OCI-LY7 (cell line): ENCODE results near the gene TP53I11. TPM values are rescaled to one million over a fixed set of nuclear protein-coding genes. Genes with fewer than 3 reads are reported as not detected.

Experiments used
- BruUV-seq: library from RNA; stranded (reverse); fragments of 400-500 nt; replicated peaks from 2 replicates; lab custom pipeline; 2021; lab: Mats Ljungman, UMichigan
- CTCF ChIA-PET: fragments of 300-600 bp; sonication (Branson Sonifier 250); formaldehyde crosslinking; loops from one replicate; lab custom pipeline; 2022; ENCODE audit warnings: antibody characterized with exemption; ENCODE audit not compliant: unreplicated experiment; lab: Charles Lee
- POLR2A ChIA-PET: fragments of 300-600 bp; sonication (Branson Sonifier 250); formaldehyde crosslinking; loops from one replicate; lab custom pipeline; 2022; ENCODE audit warnings: antibody characterized with exemption; lab: Charles Lee
- DNase-seq: peaks from one replicate; pipeline ENCODE4 v3.0.0-alpha.2; 2015; ENCODE audit warnings: low spot score
- H2AFZ ChIP-seq: fragments of 200-600 bp; sonication (generic), shearing (Covaris generic); 2 replicates; pipeline ENCODE4 v1.6.1; 2014; ENCODE audit warnings: mild to moderate bottlenecking, antibody characterized with exemption, low read length, moderate library complexity
- H3K27ac ChIP-seq: fragments of 200-600 bp; sonication (generic); 2 replicates; pipeline ENCODE4 v1.5.1; 2014; ENCODE audit warnings: mixed run types, low read depth, mild to moderate bottlenecking, moderate library complexity, low read length, inconsistent platforms; ENCODE audit not compliant: poor library complexity, severe bottlenecking
- H3K36me3 ChIP-seq: fragments of 200-600 bp; sonication (generic); 2 replicates; pipeline ENCODE4 v1.6.1; 2014; ENCODE audit warnings: mild to moderate bottlenecking, antibody characterized with exemption, low read length, moderate library complexity, mixed read lengths; ENCODE audit not compliant: insufficient read depth
- H3K4me1 ChIP-seq: fragments of 200-600 bp; sonication (generic); 2 replicates; pipeline ENCODE4 v1.5.1; 2014; ENCODE audit warnings: mild to moderate bottlenecking, low read length; ENCODE audit not compliant: insufficient read depth, poor library complexity, severe bottlenecking
- H3K4me2 ChIP-seq: fragments of 200-600 bp; sonication (generic); 2 replicates; pipeline ENCODE4 v1.6.1; 2014; ENCODE audit warnings: mild to moderate bottlenecking, low read length
- H3K4me3 ChIP-seq: fragments of 200-600 bp; sonication (generic); 2 replicates; pipeline ENCODE4 v1.5.1; 2014; ENCODE audit warnings: mild to moderate bottlenecking, low read depth, low read length; ENCODE audit not compliant: poor library complexity, severe bottlenecking
- H3K79me2 ChIP-seq: fragments of 200-600 bp; sonication (generic); 2 replicates; pipeline ENCODE4 v1.6.1; 2016; ENCODE audit warnings: low read depth, mild to moderate bottlenecking, low read length, moderate library complexity, mixed read lengths; ENCODE audit not compliant: insufficient read depth
- H3K9me2 ChIP-seq: fragments of 200-600 bp; sonication (generic); 2 replicates; pipeline ENCODE4 v1.6.1; 2016; ENCODE audit warnings: mild to moderate bottlenecking, low read length, mixed read lengths; ENCODE audit not compliant: insufficient read depth
- H3K9me3 ChIP-seq: fragments of 200-600 bp; sonication (generic); 2 replicates; pipeline ENCODE4 v1.6.1; 2014; ENCODE audit warnings: mild to moderate bottlenecking, mixed run types, low read length, mixed read lengths
- H4K20me1 ChIP-seq: fragments of 200-600 bp; sonication (generic); 2 replicates; pipeline ENCODE4 v1.6.1; 2014; ENCODE audit warnings: mild to moderate bottlenecking, antibody characterized with exemption, low read length, moderate library complexity, mixed read lengths; ENCODE audit not compliant: insufficient read depth
- CTCF ChIP-seq: fragments of 200-600 bp; sonication (generic); conservative IDR thresholded peaks from 2 replicates; pipeline ENCODE4 v1.5.1; 2014; ENCODE audit warnings: mild to moderate bottlenecking, antibody characterized with exemption, low read length, moderate library complexity, mixed read lengths
- EZH2phosphoT487 ChIP-seq: fragments of 200-600 bp; sonication (generic); IDR thresholded peaks from 2 replicates; pipeline ENCODE4 v1.6.1; 2018; ENCODE audit warnings: low read depth, borderline replicate concordance, mild to moderate bottlenecking, mixed run types, antibody characterized with exemption, low read length, moderate library complexity, mixed read lengths
- intact Hi-C: fragments of 100-400 bp; cut with micrococcal nuclease; formaldehyde crosslinking; loops from one replicate; pipeline ENCODE4 v1.10.0; 2022; ENCODE audit not compliant: unreplicated experiment
- total RNA-seq, 2 experiments: library from RNA; depleted of rRNA in 1 of 2; stranded (reverse); fragments of >200 nt in 1 of 2; shearing (Covaris generic) in 1 of 2; gene quantifications; 2 replicates each; pipeline ENCODE4 v1.2.3, GENCODE V29; 2014 to 2022

TP53I11 gene
- total RNA-seq, 2 experiments from 2014 or later: 0.25 to 0.51 TPM

GRCh38 chr11:44904261-44905020 lies 46.2 kb downstream of the TP53I11 start:
- TF ChIP-seq EZH2phosphoT487: no peak
- TF ChIP-seq CTCF: no peak
- intact Hi-C loops: loop anchor here (10.0 kb wide), 1 partner anchor 800 kb away; no protein-coding TSS in a partner anchor
- no peak overlapping the region for H3K4me2 ChIP-seq
- no peak for DNase-seq
- no peak overlapping the region for H2AFZ ChIP-seq
- ChIA-PET CTCF (no interaction called here), POLR2A (interaction anchor here (0.6 to 0.7 kb wide), 2 partner anchors 109 to 388 kb away, joined by 3 to 4 read pairs; no protein-coding TSS in a partner anchor)
- H3K9me2 ChIP-seq: no peaks in the 10 kb centered on the region
- H4K20me1 ChIP-seq: no peaks in the 10 kb centered on the region
- no peaks in the 10 kb centered on the region for H3K4me1 ChIP-seq
- H3K27ac ChIP-seq: no peak overlapping the region
- H3K4me3 ChIP-seq: no peak overlapping the region
- no peaks in the 10 kb centered on the region for H3K79me2 ChIP-seq
- no peaks in the 10 kb centered on the region for H3K36me3 ChIP-seq
- no TSS peak for BruUV-seq
- H3K9me3 ChIP-seq: no peaks in the 10 kb centered on the region

GRCh38 chr11:44903518-44903917 lies 47.2 kb downstream of the TP53I11 start:
- Histone ChIP-seq H3K79me2 (no peaks in the 10 kb centered on the region), H3K36me3 (no peaks in the 10 kb centered on the region), H3K4me2 (no peak overlapping the region), H3K27ac (no peak overlapping the region), H3K4me1 (no peaks in the 10 kb centered on the region), H2AFZ (no peak overlapping the region), H3K9me2 (no peaks in the 10 kb centered on the region), H4K20me1 (no peaks in the 10 kb centered on the region), H3K9me3 (no peaks in the 10 kb centered on the region), H3K4me3 (no peak overlapping the region)
- CTCF ChIA-PET: no interaction called here
- BruUV-seq: no TSS peak
- POLR2A ChIA-PET: interaction anchor here (0.7 kb wide), 1 partner anchor 389 kb away, joined by 4 read pairs; no protein-coding TSS in a partner anchor
- TF ChIP-seq CTCF (no peak), EZH2phosphoT487 (no peak)
- no peak for DNase-seq
- intact Hi-C loops: loop anchor here (10.0 kb wide), 1 partner anchor 799 kb away; no protein-coding TSS in a partner anchor

- intact Hi-C loops: loop anchor here (10.0 kb wide), 1 partner anchor 798 kb away; no protein-coding TSS in a partner anchor
- Histone ChIP-seq H3K4me2 (no peak overlapping the region), H3K4me3 (no peak overlapping the region), H3K27ac (no peak overlapping the region), H2AFZ (no peak overlapping the region), H3K4me1 (no peaks in the 10 kb centered on the region), H3K36me3 (no peaks in the 10 kb centered on the region), H3K9me3 (no peaks in the 10 kb centered on the region), H3K79me2 (no peaks in the 10 kb centered on the region), H3K9me2 (no peaks in the 10 kb centered on the region), H4K20me1 (no peaks in the 10 kb centered on the region)
- DNase-seq: no peak
- TF ChIP-seq EZH2phosphoT487: no peak
- no peak for TF ChIP-seq CTCF
- ChIA-PET POLR2A (no interaction called here), CTCF (interaction anchor here (0.6 kb wide), 1 partner anchor 600 kb away, joined by 9 read pairs; no protein-coding TSS in a partner anchor)
- BruUV-seq: no TSS peak
These were observed 47.6 kb downstream of the TP53I11 start for GRCh38 chr11:44903035-44903434.
